Prostate gland (tissue), 2 donors: ENCODE data around the gene CHI3L1. TPM values are rescaled to one million over a fixed set of nuclear protein-coding genes. Genes with fewer than 3 reads are reported as not detected.

Source experiments
- DNase-seq: peaks from one replicate; pipeline ENCODE4 v3.0.0-alpha.2; 2019; ENCODE audit warnings: low spot score
- H3K27ac ChIP-seq, 2 donors: fragments of 200-600 bp; sonication (generic); 2 replicates each; pipeline ENCODE4 v1.5.1; 2017 to 2019
- H3K27me3 ChIP-seq: fragments of 200-600 bp; sonication (generic); replicated peaks from 2 replicates; pipeline ENCODE4 v1.5.1; 2019; ENCODE audit not compliant: insufficient read depth
- H3K36me3 ChIP-seq, 2 donors: fragments of 200-600 bp; sonication (generic); 1 replicate in 1 of 2; 2 replicates in 1 of 2; pipeline versions ENCODE4 v1.5.1 to v1.8.1; 2017 to 2019
- H3K4me1 ChIP-seq: fragments of 200-600 bp; sonication (generic); replicated peaks from 2 replicates; pipeline ENCODE4 v1.5.1; 2019
- H3K4me3 ChIP-seq, 2 donors: fragments of 200-600 bp; sonication (generic); 2 replicates each; pipeline ENCODE4 v1.5.1; 2017 to 2019
- H3K9me3 ChIP-seq: fragments of 200-600 bp; sonication (generic); 2 replicates; pipeline ENCODE4 v1.5.1; 2017
- POLR2A ChIP-seq: fragments of 450-650 bp; IDR thresholded peaks from one replicate; pipeline ENCODE4 v1.6.1; 2016; ENCODE audit warnings: antibody characterized with exemption, mild to moderate bottlenecking
- POLR2AphosphoS5 ChIP-seq: sonication (generic); formaldehyde crosslinking; IDR thresholded peaks from one replicate; pipeline ENCODE4 v1.6.1; 2017; ENCODE audit warnings: antibody characterized with exemption
- WGBS: methylation state at CpG from one replicate; pipeline ENCODE4 v1.1.5; 2018; 5-methylcytosine and 5-hydroxymethylcytosine counted together
- intact Hi-C: fragments of 100-400 bp; cut with DNase I; formaldehyde crosslinking; loops from one replicate; pipeline ENCODE4 v1.14.2; 2022
- total RNA-seq, 2 donors: library from RNA; depleted of rRNA; stranded (reverse); fragments of >200 nt; gene quantifications; one replicate each; pipeline ENCODE4 v1.1.0, GENCODE V29; 2016
- TF ChIP-seq, protein P1 (sequence below), 4 experiments: fragments of 200-600 bp in 2 of 4; fragments of 450-650 bp in 2 of 4; sonication (generic) in 2 of 4; IDR thresholded peaks; 1 replicate in 3 of 4; 2 replicates in 1 of 4; pipeline ENCODE4 v1.5.1; 2016 to 2019; ENCODE audit warnings: antibody characterized with exemption in 4 of 4, mild to moderate bottlenecking in 2 of 4, moderate library complexity in 2 of 4

Gene CHI3L1
- total RNA-seq, 2 donors from 2014 or later, result 1.4 to 12.6 TPM

DNA sequence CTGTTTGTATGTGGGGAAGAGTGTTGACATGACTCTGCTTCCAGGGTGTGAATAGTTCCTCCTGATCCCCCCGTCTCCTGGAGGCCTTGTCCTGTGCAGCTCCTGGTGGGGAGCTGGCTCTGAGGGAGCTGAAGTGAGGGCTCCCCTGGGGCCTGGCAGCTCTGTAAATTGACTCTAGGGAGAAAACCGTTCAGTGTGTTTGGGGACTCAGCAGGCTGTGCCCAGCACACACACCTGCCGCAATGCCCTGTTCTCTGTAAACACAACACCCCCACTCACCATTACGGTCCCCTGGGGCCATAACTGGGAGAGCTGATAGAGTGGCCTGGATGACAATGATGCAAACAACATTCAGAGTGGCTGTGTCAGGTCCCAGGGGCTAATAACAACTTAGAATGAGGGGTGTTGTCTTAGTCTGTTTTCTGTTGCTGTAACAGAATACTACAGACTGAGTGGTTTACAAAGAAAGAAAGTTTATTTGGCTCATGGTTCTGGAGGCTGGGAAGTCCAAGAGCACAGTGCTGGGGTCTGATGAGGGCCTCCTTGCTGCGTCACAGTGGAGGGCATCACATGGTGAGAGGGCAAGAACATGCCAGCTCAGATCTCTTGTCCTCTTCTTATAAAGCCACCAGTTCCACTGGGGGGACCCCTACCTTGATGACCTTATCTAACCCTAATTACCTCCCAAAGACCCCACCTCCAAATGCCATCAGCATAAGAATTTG lies 43.7 kb downstream of the CHI3L1 start:
- no peaks in the 10 kb centered on the region for H3K9me3 ChIP-seq
- TF ChIP-seq POLR2A (no peak), POLR2AphosphoS5 (no peak)
- TF ChIP-seq, protein P1, sequence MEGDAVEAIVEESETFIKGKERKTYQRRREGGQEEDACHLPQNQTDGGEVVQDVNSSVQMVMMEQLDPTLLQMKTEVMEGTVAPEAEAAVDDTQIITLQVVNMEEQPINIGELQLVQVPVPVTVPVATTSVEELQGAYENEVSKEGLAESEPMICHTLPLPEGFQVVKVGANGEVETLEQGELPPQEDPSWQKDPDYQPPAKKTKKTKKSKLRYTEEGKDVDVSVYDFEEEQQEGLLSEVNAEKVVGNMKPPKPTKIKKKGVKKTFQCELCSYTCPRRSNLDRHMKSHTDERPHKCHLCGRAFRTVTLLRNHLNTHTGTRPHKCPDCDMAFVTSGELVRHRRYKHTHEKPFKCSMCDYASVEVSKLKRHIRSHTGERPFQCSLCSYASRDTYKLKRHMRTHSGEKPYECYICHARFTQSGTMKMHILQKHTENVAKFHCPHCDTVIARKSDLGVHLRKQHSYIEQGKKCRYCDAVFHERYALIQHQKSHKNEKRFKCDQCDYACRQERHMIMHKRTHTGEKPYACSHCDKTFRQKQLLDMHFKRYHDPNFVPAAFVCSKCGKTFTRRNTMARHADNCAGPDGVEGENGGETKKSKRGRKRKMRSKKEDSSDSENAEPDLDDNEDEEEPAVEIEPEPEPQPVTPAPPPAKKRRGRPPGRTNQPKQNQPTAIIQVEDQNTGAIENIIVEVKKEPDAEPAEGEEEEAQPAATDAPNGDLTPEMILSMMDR (IDR thresholded peaks at IDR 0.05), result no peak
- H3K4me1 ChIP-seq, result no peaks in the 10 kb centered on the region
- H3K4me3 ChIP-seq, result no peak overlapping the region
- H3K36me3 ChIP-seq, result no peaks in the 10 kb centered on the region
- no peak overlapping the region for H3K27ac ChIP-seq
- H3K27me3 ChIP-seq, result no peaks in the 10 kb centered on the region
- DNase-seq, result no peak
- 79% methylated on average over 5 of the region's 5 CpGs for WGBS
- intact Hi-C loops, result no loop called here

- Histone ChIP-seq H3K9me3 (no peaks in the 10 kb centered on the region), H3K27ac (no peak overlapping the region), H3K4me3 (no peak overlapping the region), H3K4me1 (no peaks in the 10 kb centered on the region), H3K27me3 (no peaks in the 10 kb centered on the region), H3K36me3 (no peaks in the 10 kb centered on the region)
- 90% methylated on average over 6 of the region's 6 CpGs for WGBS
- DNase-seq, result no peak
- intact Hi-C loops, result no loop called here
- TF ChIP-seq, protein P1 (IDR thresholded peaks at IDR 0.05), result no peak
- no peak for TF ChIP-seq POLR2AphosphoS5
- TF ChIP-seq POLR2A, result no peak
Observed at GRCh38 chr1:203142124-203142523, 44.4 kb downstream of the CHI3L1 start.

- no peak overlapping the region for H3K27ac ChIP-seq
- H3K36me3 ChIP-seq, result no peaks in the 10 kb centered on the region
- intact Hi-C loops, result no loop called here
- 61% methylated on average over 4 of the region's 5 CpGs for WGBS
- no peak for DNase-seq
- TF ChIP-seq, protein P1 (IDR thresholded peaks at IDR 0.05), result no peak
- no peak for TF ChIP-seq POLR2A
- no peak for TF ChIP-seq POLR2AphosphoS5
- H3K27me3 ChIP-seq, result no peaks in the 10 kb centered on the region
- H3K4me1 ChIP-seq, result no peaks in the 10 kb centered on the region
- H3K4me3 ChIP-seq, result no peak overlapping the region
- no peaks in the 10 kb centered on the region for H3K9me3 ChIP-seq
Observed at GRCh38 chr1:203140743-203141520, 45.6 kb downstream of the CHI3L1 start.

DNA sequence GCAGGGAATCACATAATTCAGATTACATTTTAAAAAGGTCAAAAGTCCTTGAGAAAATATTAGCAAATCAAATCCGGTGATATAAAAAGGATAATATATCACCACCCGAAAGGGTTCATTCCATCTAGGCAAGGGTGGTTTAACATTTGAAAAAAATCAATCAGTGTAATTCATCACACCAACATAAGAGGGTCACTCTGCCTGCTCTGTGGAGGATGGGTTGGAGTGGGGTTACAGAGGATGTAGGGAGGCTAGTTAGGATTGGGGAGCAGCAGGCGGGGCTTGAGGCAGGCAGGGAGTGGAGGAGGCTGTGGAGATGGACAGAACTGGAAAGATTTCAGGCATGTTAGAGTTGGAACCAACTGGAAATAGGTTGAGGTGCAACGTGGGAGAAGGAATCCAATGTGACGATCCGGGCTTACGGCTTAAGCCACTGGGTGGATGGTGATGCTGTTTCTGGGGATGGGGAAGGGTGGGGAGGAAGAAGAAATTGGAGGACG lies 46.5 kb downstream of the CHI3L1 start:
- Histone ChIP-seq H3K36me3 (no peaks in the 10 kb centered on the region), H3K27ac (no peak overlapping the region), H3K4me1 (no peaks in the 10 kb centered on the region), H3K4me3 (no peak overlapping the region), H3K9me3 (no peaks in the 10 kb centered on the region), H3K27me3 (no peaks in the 10 kb centered on the region)
- DNase-seq, result no peak
- 87% methylated on average over 8 of the region's 8 CpGs for WGBS
- TF ChIP-seq, protein P1 (IDR thresholded peaks at IDR 0.05), result no peak
- intact Hi-C loops, result no loop called here
